Measurements from ENCODE around the gene WWP2.

Gene WWP2

GRCh38 chr16:69744363-69745231 is 17.5 kb upstream of the WWP2 start:
- Histone ChIP-seq H3K4me3 (ENCODE audit: low read length) (no peak overlapping the region), H2AFZ (ENCODE audit: low read length) (no peak overlapping the region), H3K9ac (ENCODE audit: low read length) (no peak overlapping the region), H3F3A (ENCODE audit: insufficient read depth, low read length) (no peaks in the 10 kb centered on the region), H4K20me1 (ENCODE audit: insufficient read depth, low read length) (no peaks in the 10 kb centered on the region; the same call in 1 of the 2 replicates), H3K4me2 (ENCODE audit: low read depth, low read length) (no peak overlapping the region), H3K9me3 (replicated peaks; ENCODE audit: insufficient read depth, low read length) (no peaks in the 10 kb centered on the region), H3K4me1 (ENCODE audit: low read length) (no peaks in the 10 kb centered on the region), H3K79me2 (ENCODE audit: low read length) (peaks cover 40% of the 10 kb centered on the region), H3K9me2 (replicated peaks; ENCODE audit: insufficient read depth, low read length) (no peaks in the 10 kb centered on the region), H3K27ac (ENCODE audit: low read length) (no peak overlapping the region), H3K27me3 (replicated peaks; ENCODE audit: insufficient read depth, low read length) (no peaks in the 10 kb centered on the region), H3K36me3 (replicated peaks; ENCODE audit: insufficient read depth, low read length) (peaks cover 38% of the 10 kb centered on the region)
- DNase-seq: no peak
- no peak for TF ChIP-seq CTCF (IDR thresholded peaks at IDR 0.05; ENCODE audit: low read length)
- no peak for TF ChIP-seq EZH2 (optimal IDR thresholded peaks at IDR 0.05; ENCODE audit: low read depth, low read length)
- TF ChIP-seq EZH2phosphoT487 (IDR thresholded peaks at IDR 0.05; ENCODE audit: low read length): no peak

GRCh38 chr16:69745232-69745612 is 16.9 kb upstream of the WWP2 start:
- H2AFZ ChIP-seq (ENCODE audit: low read length): no peak overlapping the region
- no peak overlapping the region for H3K4me3 ChIP-seq (ENCODE audit: low read length)
- TF ChIP-seq CTCF (IDR thresholded peaks at IDR 0.05; ENCODE audit: low read length) (no peak), EZH2phosphoT487 (IDR thresholded peaks at IDR 0.05; ENCODE audit: low read length) (no peak), EZH2 (optimal IDR thresholded peaks at IDR 0.05; ENCODE audit: low read depth, low read length) (no peak)
- no peaks in the 10 kb centered on the region for H3K9me3 ChIP-seq (replicated peaks; ENCODE audit: insufficient read depth, low read length)
- H3K27me3 ChIP-seq (replicated peaks; ENCODE audit: insufficient read depth, low read length): no peaks in the 10 kb centered on the region
- H3K4me1 ChIP-seq (ENCODE audit: low read length): no peaks in the 10 kb centered on the region
- peaks cover 35% of the 10 kb centered on the region for H3K36me3 ChIP-seq (replicated peaks; ENCODE audit: insufficient read depth, low read length)
- no peaks in the 10 kb centered on the region for H3F3A ChIP-seq (ENCODE audit: insufficient read depth, low read length)
- H3K79me2 ChIP-seq (ENCODE audit: low read length): peaks cover 43% of the 10 kb centered on the region
- no peak overlapping the region for H3K27ac ChIP-seq (ENCODE audit: low read length)
- DNase-seq: no peak
- H3K4me2 ChIP-seq (ENCODE audit: low read depth, low read length): no peak overlapping the region
- H3K9ac ChIP-seq (ENCODE audit: low read length): no peak overlapping the region
- H3K9me2 ChIP-seq (replicated peaks; ENCODE audit: insufficient read depth, low read length): no peaks in the 10 kb centered on the region
- no peaks in the 10 kb centered on the region; the same call in 1 of the 2 replicates for H4K20me1 ChIP-seq (ENCODE audit: insufficient read depth, low read length)

- TF ChIP-seq EZH2 (optimal IDR thresholded peaks at IDR 0.05; ENCODE audit: low read depth, low read length) (no peak), CTCF (IDR thresholded peaks at IDR 0.05; ENCODE audit: low read length) (no peak), EZH2phosphoT487 (IDR thresholded peaks at IDR 0.05; ENCODE audit: low read length) (no peak)
- Histone ChIP-seq H3K4me1 (ENCODE audit: low read length) (no peaks in the 10 kb centered on the region), H3K4me2 (ENCODE audit: low read depth, low read length) (no peak overlapping the region), H3K9me2 (replicated peaks; ENCODE audit: insufficient read depth, low read length) (no peaks in the 10 kb centered on the region), H3K9me3 (replicated peaks; ENCODE audit: insufficient read depth, low read length) (no peaks in the 10 kb centered on the region), H4K20me1 (ENCODE audit: insufficient read depth, low read length) (no peaks in the 10 kb centered on the region; the same call in 1 of the 2 replicates), H3K79me2 (ENCODE audit: low read length) (peaks cover 50% of the 10 kb centered on the region), H2AFZ (ENCODE audit: low read length) (no peak overlapping the region), H3K27me3 (replicated peaks; ENCODE audit: insufficient read depth, low read length) (no peaks in the 10 kb centered on the region), H3K9ac (ENCODE audit: low read length) (no peak overlapping the region), H3K27ac (ENCODE audit: low read length) (no peak overlapping the region), H3K36me3 (replicated peaks; ENCODE audit: insufficient read depth, low read length) (peaks cover 31% of the 10 kb centered on the region), H3K4me3 (ENCODE audit: low read length) (no peak overlapping the region), H3F3A (ENCODE audit: insufficient read depth, low read length) (no peaks in the 10 kb centered on the region)
- DNase-seq: no peak
Observed at GRCh38 chr16:69745959-69746358, 16.2 kb upstream of the WWP2 start.

Measured in MM.1S (cell line).